ENCODE measurements around the gene ARHGAP8. TPM values are rescaled to one million over a fixed set of nuclear protein-coding genes. Genes with fewer than 3 reads are reported as not detected.

ARHGAP8 gene
- polyA plus RNA-seq, 1 donor from 2014 or later, result 3.0 TPM

- Histone ChIP-seq H3K9me3 (ENCODE audit: low read length) (no peaks in the 10 kb centered on the region), H3K27me3 (ENCODE audit: insufficient read depth, low read depth, low read length) (no peaks in the 10 kb centered on the region), H2AFZ (ENCODE audit: low read depth, low read length) (no peak overlapping the region), H4K20me1 (ENCODE audit: insufficient read depth) (no peaks in the 10 kb centered on the region), H3K4me2 (ENCODE audit: low read length) (no peak overlapping the region), H3K27ac (ENCODE audit: low read length) (no peak overlapping the region), H3K9ac (ENCODE audit: low read length) (no peak overlapping the region), H3K79me2 (replicated peaks; ENCODE audit: insufficient read depth, low read length) (no peaks in the 10 kb centered on the region), H3F3A (ENCODE audit: insufficient read depth, low read length, poor library complexity, severe bottlenecking) (no peaks in the 10 kb centered on the region), H3K36me3 (ENCODE audit: insufficient read depth, low read length) (no peaks in the 10 kb centered on the region), H3K9me2 (ENCODE audit: insufficient read depth, low read length) (no peaks in the 10 kb centered on the region), H3K4me3 (ENCODE audit: low read length) (no peak overlapping the region)
- TF ChIP-seq TAF1 (IDR thresholded peaks at IDR 0.05; ENCODE audit: low read depth) (no peak), REST (IDR thresholded peaks at IDR 0.05; ENCODE audit: borderline replicate concordance) (no peak), MXI1 (conservative IDR thresholded peaks at IDR 0.05; ENCODE audit: poor library complexity, severe bottlenecking) (no peak)
Measured at GRCh38 chr22:44814266-44815098, 62.1 kb downstream of the ARHGAP8 start.

DNA sequence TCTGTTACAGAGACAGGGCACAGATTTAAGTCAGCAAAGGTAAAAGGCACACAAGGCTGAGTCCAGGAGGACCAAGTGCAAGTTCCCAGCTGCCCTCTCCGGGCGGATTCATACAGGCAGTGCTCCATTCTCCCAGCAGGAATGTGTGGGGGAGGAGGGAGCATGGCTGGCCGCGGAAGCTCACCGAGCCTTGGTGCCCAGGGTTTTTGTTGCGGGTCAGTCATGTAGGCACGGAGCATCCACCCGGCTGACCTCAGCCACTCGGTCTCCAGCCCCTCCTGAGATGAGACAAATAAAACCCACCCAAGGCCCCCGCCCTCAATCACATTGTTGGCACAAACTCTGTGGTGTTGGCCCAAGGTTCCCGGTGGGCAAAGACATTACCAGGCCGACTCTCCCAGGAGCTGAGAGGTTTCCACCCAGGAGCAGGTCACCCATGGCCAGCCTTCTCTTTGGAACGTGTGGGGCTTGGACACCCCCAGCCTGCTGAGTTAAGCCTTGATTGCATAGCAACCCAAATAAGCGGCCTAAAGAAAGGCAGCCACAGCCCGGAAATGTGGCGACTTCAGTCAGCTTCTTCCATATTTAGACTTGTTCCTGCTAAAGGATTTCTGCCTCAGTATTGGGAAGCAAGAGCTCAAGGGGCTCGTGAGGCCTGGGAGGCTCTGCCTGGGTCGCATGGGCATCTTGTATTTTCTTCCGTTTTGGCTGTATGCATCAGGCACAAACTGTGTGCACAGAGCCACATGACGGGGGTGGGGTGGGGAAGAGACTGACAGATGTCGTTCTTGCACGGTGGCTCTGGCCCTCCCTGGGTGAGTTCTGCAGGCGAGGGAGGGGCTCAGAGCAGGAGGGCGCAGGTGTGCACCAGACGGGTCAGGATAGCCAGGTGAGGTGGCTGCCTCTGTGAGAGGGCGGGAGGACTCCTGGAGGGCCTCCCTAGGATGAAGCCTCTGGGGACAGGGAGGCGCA, 63.0 kb downstream of the ARHGAP8 start:
- Histone ChIP-seq H3K27me3 (ENCODE audit: insufficient read depth, low read depth, low read length) (no peaks in the 10 kb centered on the region), H4K20me1 (ENCODE audit: insufficient read depth) (no peaks in the 10 kb centered on the region), H3K4me2 (ENCODE audit: low read length) (no peak overlapping the region), H3F3A (ENCODE audit: insufficient read depth, low read length, poor library complexity, severe bottlenecking) (no peaks in the 10 kb centered on the region), H3K4me3 (ENCODE audit: low read length) (no peak overlapping the region), H3K79me2 (replicated peaks; ENCODE audit: insufficient read depth, low read length) (no peaks in the 10 kb centered on the region), H3K9me2 (ENCODE audit: insufficient read depth, low read length) (no peaks in the 10 kb centered on the region), H3K9ac (ENCODE audit: low read length) (no peak overlapping the region), H2AFZ (ENCODE audit: low read depth, low read length) (no peak overlapping the region), H3K9me3 (ENCODE audit: low read length) (no peaks in the 10 kb centered on the region), H3K36me3 (ENCODE audit: insufficient read depth, low read length) (no peaks in the 10 kb centered on the region), H3K27ac (ENCODE audit: low read length) (no peak overlapping the region)
- TF ChIP-seq MXI1 (conservative IDR thresholded peaks at IDR 0.05; ENCODE audit: poor library complexity, severe bottlenecking) (no peak), TAF1 (IDR thresholded peaks at IDR 0.05; ENCODE audit: low read depth) (no peak), EZH2 (IDR thresholded peaks at IDR 0.05; ENCODE audit: borderline replicate concordance, insufficient read depth, low read length, poor library complexity, severe bottlenecking) (no peak), SMC3 (conservative IDR thresholded peaks at IDR 0.05; ENCODE audit: poor library complexity) (no peak)
- TF ChIP-seq, protein P1, sequence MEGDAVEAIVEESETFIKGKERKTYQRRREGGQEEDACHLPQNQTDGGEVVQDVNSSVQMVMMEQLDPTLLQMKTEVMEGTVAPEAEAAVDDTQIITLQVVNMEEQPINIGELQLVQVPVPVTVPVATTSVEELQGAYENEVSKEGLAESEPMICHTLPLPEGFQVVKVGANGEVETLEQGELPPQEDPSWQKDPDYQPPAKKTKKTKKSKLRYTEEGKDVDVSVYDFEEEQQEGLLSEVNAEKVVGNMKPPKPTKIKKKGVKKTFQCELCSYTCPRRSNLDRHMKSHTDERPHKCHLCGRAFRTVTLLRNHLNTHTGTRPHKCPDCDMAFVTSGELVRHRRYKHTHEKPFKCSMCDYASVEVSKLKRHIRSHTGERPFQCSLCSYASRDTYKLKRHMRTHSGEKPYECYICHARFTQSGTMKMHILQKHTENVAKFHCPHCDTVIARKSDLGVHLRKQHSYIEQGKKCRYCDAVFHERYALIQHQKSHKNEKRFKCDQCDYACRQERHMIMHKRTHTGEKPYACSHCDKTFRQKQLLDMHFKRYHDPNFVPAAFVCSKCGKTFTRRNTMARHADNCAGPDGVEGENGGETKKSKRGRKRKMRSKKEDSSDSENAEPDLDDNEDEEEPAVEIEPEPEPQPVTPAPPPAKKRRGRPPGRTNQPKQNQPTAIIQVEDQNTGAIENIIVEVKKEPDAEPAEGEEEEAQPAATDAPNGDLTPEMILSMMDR (IDR thresholded peaks at IDR 0.05; ENCODE audit: poor library complexity, severe bottlenecking), result no peak

Data from neural cell (in vitro differentiated cells).